ENCODE measurements around the gene ZKSCAN1.
"Not testable (repeated sequence)": the region's sequence is repeated elsewhere in the genome, so short reads cannot be mapped to it uniquely, and the experiment has no call there.

DNA sequence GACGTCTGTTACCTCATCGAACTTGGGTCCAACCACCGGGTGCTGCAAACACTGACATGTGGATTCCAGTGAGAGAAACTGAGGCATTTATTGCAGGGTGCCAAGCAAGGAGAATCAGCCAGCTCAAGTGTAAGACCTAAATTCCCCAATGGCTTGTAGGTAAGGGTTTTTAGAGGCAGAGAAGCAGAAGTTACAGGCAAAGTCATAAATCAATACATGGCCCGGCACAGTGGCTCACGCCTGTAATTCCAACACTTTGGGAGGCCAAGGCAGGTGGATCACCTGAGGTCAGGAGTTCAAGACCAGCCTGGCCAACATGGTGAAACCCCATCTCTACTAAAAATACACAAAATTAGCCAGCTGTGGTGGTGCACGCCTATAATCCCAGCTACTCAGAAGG, 23.9 kb upstream of the ZKSCAN1 start:
- TF ChIP-seq, protein P1, sequence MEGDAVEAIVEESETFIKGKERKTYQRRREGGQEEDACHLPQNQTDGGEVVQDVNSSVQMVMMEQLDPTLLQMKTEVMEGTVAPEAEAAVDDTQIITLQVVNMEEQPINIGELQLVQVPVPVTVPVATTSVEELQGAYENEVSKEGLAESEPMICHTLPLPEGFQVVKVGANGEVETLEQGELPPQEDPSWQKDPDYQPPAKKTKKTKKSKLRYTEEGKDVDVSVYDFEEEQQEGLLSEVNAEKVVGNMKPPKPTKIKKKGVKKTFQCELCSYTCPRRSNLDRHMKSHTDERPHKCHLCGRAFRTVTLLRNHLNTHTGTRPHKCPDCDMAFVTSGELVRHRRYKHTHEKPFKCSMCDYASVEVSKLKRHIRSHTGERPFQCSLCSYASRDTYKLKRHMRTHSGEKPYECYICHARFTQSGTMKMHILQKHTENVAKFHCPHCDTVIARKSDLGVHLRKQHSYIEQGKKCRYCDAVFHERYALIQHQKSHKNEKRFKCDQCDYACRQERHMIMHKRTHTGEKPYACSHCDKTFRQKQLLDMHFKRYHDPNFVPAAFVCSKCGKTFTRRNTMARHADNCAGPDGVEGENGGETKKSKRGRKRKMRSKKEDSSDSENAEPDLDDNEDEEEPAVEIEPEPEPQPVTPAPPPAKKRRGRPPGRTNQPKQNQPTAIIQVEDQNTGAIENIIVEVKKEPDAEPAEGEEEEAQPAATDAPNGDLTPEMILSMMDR (conservative IDR thresholded peaks at IDR 0.05; ENCODE audit: low read depth, low read length): not testable (repeated sequence)
- not testable (repeated sequence) for TF ChIP-seq EZH2 (IDR thresholded peaks at IDR 0.05; ENCODE audit: borderline replicate concordance, low read depth, low read length, poor library complexity, severe bottlenecking)

Measured in A673 (cell line).